ENCODE data around the gene MAP3K20.
A peak's percentile ranks its signal among the peaks of the same experiment; 100 is the strongest.

The MAP3K20 gene

DNA sequence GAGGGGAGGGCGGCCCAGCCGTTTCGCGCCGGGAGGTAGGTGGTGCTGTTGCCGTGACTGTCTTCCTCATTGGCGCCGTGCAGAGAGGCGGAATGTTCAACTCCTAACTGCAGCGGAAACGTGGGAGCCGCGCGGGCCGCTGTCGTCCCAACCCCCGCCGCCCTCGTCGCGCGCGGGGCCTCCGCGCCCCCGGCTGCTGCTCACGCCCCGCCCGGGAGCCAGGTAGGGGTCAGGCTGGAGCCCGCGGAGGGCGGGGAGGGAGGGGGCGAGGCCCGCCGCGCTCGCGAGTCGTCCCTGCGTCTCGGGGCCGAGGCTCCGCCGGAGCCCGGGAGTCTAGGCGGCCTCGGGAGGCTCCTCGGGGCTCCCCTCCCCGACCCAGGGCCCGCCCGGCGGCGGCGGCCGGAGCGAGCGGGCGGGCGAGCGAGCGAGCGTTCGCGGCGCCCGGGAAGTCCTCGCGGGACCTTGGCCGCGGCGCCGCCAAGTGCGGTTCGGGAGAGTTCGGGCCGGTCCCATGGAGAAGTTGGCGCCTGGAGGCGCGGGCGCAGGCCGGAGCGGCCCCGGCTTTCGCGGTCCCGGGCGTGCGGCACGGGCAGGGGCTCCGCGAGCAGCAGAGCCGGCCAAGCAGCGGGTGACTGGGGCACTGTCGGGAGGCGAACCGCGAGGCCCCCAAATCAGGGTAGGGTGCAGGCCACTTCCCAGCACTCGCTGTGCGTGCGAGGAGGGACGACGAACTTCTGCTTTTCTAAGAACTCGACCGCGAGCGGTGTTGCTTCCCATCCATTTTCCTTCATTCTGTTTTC, at the start of gene MAP3K20:
TSS of gene MAP3K20 (plus strand) at position 66 of the 800 bp plus-strand sequence. CDS start 15,186 bp downstream, outside the sequence.
- H3K9me3 ChIP-seq (ENCODE audit: insufficient read depth, low read length), result no peaks in the 10 kb centered on the region
- TF ChIP-seq CTCF (IDR thresholded peaks at IDR 0.05; ENCODE audit: low read depth, low read length) (no peak; the same call in none of the 2 replicates), EZH2phosphoT487 (IDR thresholded peaks at IDR 0.05; ENCODE audit: low read depth) (no peak)
- peak within 1 kb of the TSS; percentile 77 for H3K4me2 ChIP-seq (ENCODE audit: low read length)
- peak within 1 kb of the TSS; percentile 85 for H3K4me3 ChIP-seq (ENCODE audit: low read length)
- H3K9ac ChIP-seq (ENCODE audit: low read length), result peak within 1 kb of the TSS; percentile 79
- peaks cover 50% of the 10 kb centered on the region for H3K79me2 ChIP-seq (ENCODE audit: low read length)
- H3K36me3 ChIP-seq (replicated peaks; ENCODE audit: low read depth, low read length), result no peaks in the 10 kb centered on the region
- H3K27me3 ChIP-seq (ENCODE audit: low read depth, low read length), result 0 out of 2 replicates have a peak, but pooled peaks cover 5% of the 10 kb centered on the region
- H2AFZ ChIP-seq (ENCODE audit: low read depth, low read length), result peak within 1 kb of the TSS; percentile 98
- peaks cover 24% of the 10 kb centered on the region for H3K4me1 ChIP-seq (ENCODE audit: low read length)
- peak within 1 kb of the TSS; percentile 72 for H3K27ac ChIP-seq (ENCODE audit: low read length)
- H4K20me1 ChIP-seq (ENCODE audit: insufficient read depth, low read length), result no peaks in the 10 kb centered on the region

DNA sequence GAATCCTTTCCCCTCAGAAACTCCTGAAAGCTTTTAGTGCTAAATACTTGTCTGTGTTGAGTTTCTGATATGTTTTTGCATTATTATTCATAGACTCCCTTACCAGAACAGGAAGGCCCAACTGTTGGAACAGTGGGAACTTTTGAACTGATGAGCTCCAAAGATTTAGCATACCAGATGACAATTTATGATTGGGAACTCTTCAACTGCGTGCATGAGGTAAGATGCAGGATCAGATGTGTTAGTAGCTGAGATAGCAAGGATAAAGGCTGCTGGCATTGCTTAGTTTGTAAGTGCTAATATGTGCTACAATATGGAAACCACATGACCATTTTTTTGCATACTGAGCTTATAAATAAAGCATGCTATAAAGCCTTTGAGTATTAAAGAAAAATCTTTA, 49.2 kb upstream of the MAP3K20 start:
- Histone ChIP-seq H3K4me2 (ENCODE audit: low read length) (no peak overlapping the region), H3K27ac (ENCODE audit: low read length) (no peak overlapping the region), H3K27me3 (ENCODE audit: low read depth, low read length) (no peaks in the 10 kb centered on the region), H3K79me2 (ENCODE audit: low read length) (no peaks in the 10 kb centered on the region), H3K4me1 (ENCODE audit: low read length) (peaks cover 11% of the 10 kb centered on the region), H2AFZ (ENCODE audit: low read depth, low read length) (no peak overlapping the region), H3K36me3 (replicated peaks; ENCODE audit: low read depth, low read length) (no peaks in the 10 kb centered on the region), H4K20me1 (ENCODE audit: insufficient read depth, low read length) (no peaks in the 10 kb centered on the region), H3K4me3 (ENCODE audit: low read length) (no peak overlapping the region), H3K9me3 (ENCODE audit: insufficient read depth, low read length) (no peaks in the 10 kb centered on the region), H3K9ac (ENCODE audit: low read length) (no peak overlapping the region)
- TF ChIP-seq CTCF (IDR thresholded peaks at IDR 0.05; ENCODE audit: low read depth, low read length) (no peak), EZH2phosphoT487 (IDR thresholded peaks at IDR 0.05; ENCODE audit: low read depth) (no peak)

DNA sequence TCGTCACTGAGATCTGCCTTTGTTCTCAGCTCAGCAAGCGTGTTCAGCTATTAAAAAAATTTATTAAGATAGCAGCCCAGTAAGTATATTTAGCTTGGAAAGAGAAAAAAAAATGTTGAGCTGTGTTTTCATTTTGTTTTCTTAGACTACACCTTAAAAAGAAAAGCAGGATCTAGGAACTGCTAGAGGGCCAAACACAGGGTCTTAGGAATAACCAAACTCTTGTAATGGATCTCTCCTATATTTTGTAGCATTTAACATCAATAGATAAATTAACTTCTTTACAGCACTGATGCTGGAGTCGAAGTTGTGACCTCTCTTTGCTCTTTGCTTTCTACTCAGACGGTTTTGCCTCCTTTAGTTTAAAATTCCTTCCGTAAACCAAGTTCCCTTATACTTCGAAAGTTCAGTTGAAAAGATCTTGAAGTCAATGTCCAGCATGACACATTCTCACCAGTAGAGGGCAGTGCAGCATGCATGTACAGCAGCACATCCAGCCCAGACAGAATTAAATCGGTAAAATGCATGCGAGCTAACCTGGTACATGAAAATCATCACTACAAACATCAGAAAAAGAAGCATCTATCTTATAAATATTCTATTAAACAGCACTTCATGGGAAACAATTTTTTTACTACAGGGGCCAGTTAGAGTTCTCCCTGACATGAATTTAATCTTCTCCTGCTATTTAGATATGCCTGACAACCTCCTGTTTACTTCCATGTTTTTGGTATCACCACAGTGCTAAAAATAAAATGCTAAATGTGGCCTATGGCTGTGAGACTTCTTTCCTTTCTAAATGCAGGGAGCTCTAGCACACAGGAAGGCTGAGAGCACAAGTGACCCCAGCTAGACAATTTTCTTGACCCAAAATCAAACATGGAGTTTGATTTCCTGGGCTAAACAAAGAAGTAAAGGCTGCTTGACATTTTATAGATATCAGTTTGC, 48.2 kb upstream of the MAP3K20 start:
- no peak overlapping the region for H3K4me3 ChIP-seq (ENCODE audit: low read length)
- peak overlapping the region; percentile 36 for H3K4me2 ChIP-seq (ENCODE audit: low read length)
- no peaks in the 10 kb centered on the region for H3K27me3 ChIP-seq (ENCODE audit: low read depth, low read length)
- H3K27ac ChIP-seq (ENCODE audit: low read length), result no peak overlapping the region
- no peak overlapping the region for H2AFZ ChIP-seq (ENCODE audit: low read depth, low read length)
- no peaks in the 10 kb centered on the region for H3K36me3 ChIP-seq (replicated peaks; ENCODE audit: low read depth, low read length)
- no peaks in the 10 kb centered on the region for H3K9me3 ChIP-seq (ENCODE audit: insufficient read depth, low read length)
- peaks cover 8% of the 10 kb centered on the region for H3K4me1 ChIP-seq (ENCODE audit: low read length)
- TF ChIP-seq EZH2phosphoT487 (IDR thresholded peaks at IDR 0.05; ENCODE audit: low read depth) (no peak), CTCF (IDR thresholded peaks at IDR 0.05; ENCODE audit: low read depth, low read length) (peak; percentile 96)
- H4K20me1 ChIP-seq (ENCODE audit: insufficient read depth, low read length), result no peaks in the 10 kb centered on the region
- H3K9ac ChIP-seq (ENCODE audit: low read length), result no peak overlapping the region
- H3K79me2 ChIP-seq (ENCODE audit: low read length), result no peaks in the 10 kb centered on the region

GRCh38 chr2:173028141-173028540, 47.5 kb upstream of the MAP3K20 start:
- Histone ChIP-seq H3K9me3 (ENCODE audit: insufficient read depth, low read length) (no peaks in the 10 kb centered on the region), H3K36me3 (replicated peaks; ENCODE audit: low read depth, low read length) (no peaks in the 10 kb centered on the region), H3K4me3 (ENCODE audit: low read length) (no peak overlapping the region), H3K27me3 (ENCODE audit: low read depth, low read length) (no peaks in the 10 kb centered on the region), H4K20me1 (ENCODE audit: insufficient read depth, low read length) (no peaks in the 10 kb centered on the region), H3K4me1 (ENCODE audit: low read length) (peaks cover 8% of the 10 kb centered on the region), H3K4me2 (ENCODE audit: low read length) (no peak overlapping the region), H3K79me2 (ENCODE audit: low read length) (no peaks in the 10 kb centered on the region), H2AFZ (ENCODE audit: low read depth, low read length) (no peak overlapping the region), H3K9ac (ENCODE audit: low read length) (no peak overlapping the region), H3K27ac (ENCODE audit: low read length) (no peak overlapping the region)
- TF ChIP-seq EZH2phosphoT487 (IDR thresholded peaks at IDR 0.05; ENCODE audit: low read depth) (no peak), CTCF (IDR thresholded peaks at IDR 0.05; ENCODE audit: low read depth, low read length) (no peak)
